Measurements from ENCODE around the gene RPS5.

- peak; percentile 92 for TF ChIP-seq POLR2A (IDR thresholded peaks at IDR 0.05; ENCODE audit: low read length)
- no peak for TF ChIP-seq GATA1 (IDR thresholded peaks at IDR 0.05; ENCODE audit: low read depth, low read length)
Measured at GRCh38 chr19:58362272-58362994, 24.6 kb upstream of the RPS5 start, which contains the start of gene ZNF497.
